HepG2 (cell line): ENCODE data around the gene NRIP2. TPM values are rescaled to one million over a fixed set of nuclear protein-coding genes. Genes with fewer than 3 reads are reported as not detected.

Source experiments
- JARID2 ChIP-seq: sonication (generic); formaldehyde crosslinking; IDR thresholded peaks from 2 replicates; pipeline ENCODE4 v1.8.1; 2023; ENCODE audit warnings: missing genetic modification reagents, inconsistent platforms; ENCODE audit not compliant: insufficient replicate concordance
- KAT2B ChIP-seq: fragments of 150-350 bp; IDR thresholded peaks from 2 replicates; pipeline ENCODE4 v1.6.1; 2014; ENCODE audit warnings: low read depth, low read length, borderline replicate concordance
- KDM5A ChIP-seq: fragments of 200-600 bp; sonication (generic); IDR thresholded peaks from 2 replicates; pipeline ENCODE4 v1.7.0; 2018; ENCODE audit warnings: antibody characterized with exemption, mild to moderate bottlenecking, low read length, borderline replicate concordance
- MBD4 ChIP-seq: IDR thresholded peaks from 2 replicates; pipeline ENCODE4 v1.6.1; 2012; ENCODE audit warnings: low read length, inconsistent platforms, borderline replicate concordance
- NFYB ChIP-seq: sonication (generic); formaldehyde crosslinking; IDR thresholded peaks from 2 replicates; pipeline ENCODE4 v1.4.0; 2020; ENCODE audit warnings: missing genetic modification reagents
- RAD21 ChIP-seq: fragments of 450-650 bp; formaldehyde crosslinking; IDR thresholded peaks from 2 replicates; pipeline ENCODE4 v1.5.0; 2020; ENCODE audit warnings: mild to moderate bottlenecking
- SYNCRIP ChIP-seq: fragments of 200-400 bp; formaldehyde crosslinking; IDR thresholded peaks from 2 replicates; pipeline ENCODE4 v1.6.1; 2018; ENCODE audit warnings: mild to moderate bottlenecking, low read depth, low read length; ENCODE audit not compliant: insufficient read depth
- YEATS2 ChIP-seq: sonication (generic); formaldehyde crosslinking; IDR thresholded peaks from 2 replicates; pipeline ENCODE4 v1.4.0; 2020; ENCODE audit warnings: missing genetic modification reagents, borderline replicate concordance
- ZNF121 ChIP-seq: sonication (generic); formaldehyde crosslinking; IDR thresholded peaks from 2 replicates; pipeline ENCODE4 v1.5.0; 2020; ENCODE audit warnings: mild to moderate bottlenecking, missing genetic modification reagents
- ZNF205 ChIP-seq: IDR thresholded peaks from 2 replicates; pipeline ENCODE4 v1.6.1; 2018; ENCODE audit warnings: missing biosample characterization, missing genetic modification reagents
- ZNF530 ChIP-seq: sonication (generic); formaldehyde crosslinking; IDR thresholded peaks from 2 replicates; pipeline ENCODE4 v1.5.0; 2020; ENCODE audit warnings: low read depth, mild to moderate bottlenecking, missing genetic modification reagents
- ZNF614 ChIP-seq: IDR thresholded peaks from 2 replicates; pipeline ENCODE4 v1.6.1; 2018; ENCODE audit warnings: missing biosample characterization, missing genetic modification reagents, inconsistent platforms, borderline replicate concordance
- ZNF773 ChIP-seq: sonication (generic); formaldehyde crosslinking; IDR thresholded peaks from 2 replicates; pipeline ENCODE4 v1.4.0; 2020; ENCODE audit warnings: missing genetic modification reagents, borderline replicate concordance
- ZNF782 ChIP-seq: sonication (generic); formaldehyde crosslinking; IDR thresholded peaks from 2 replicates; pipeline ENCODE4 v1.4.0; 2020; ENCODE audit warnings: missing genetic modification reagents, mild to moderate bottlenecking, borderline replicate concordance
- polyA plus RNA-seq, 8 experiments: library from polyadenylated mRNA; depleted of rRNA in 3 of 8; stranded (reverse) in 7 of 8; unstranded in 1 of 8; fragments of >200 nt; fragmentation: Illumina TruSeq in 4 of 8; extraction: Trizol in 4 of 8; gene quantifications; 2 replicates each; pipeline versions ENCODE4 v1.2.1 to v1.2.3, GENCODE V29; 2011 to 2016; ENCODE audit warnings: low read depth in 4 of 8, missing spikeins in 1 of 8, mixed read lengths in 1 of 8; ENCODE audit not compliant: insufficient read depth in 1 of 8
- total RNA-seq, 5 experiments: library from RNA; depleted of rRNA; stranded (reverse); fragments of >200 nt; fragmentation: Illumina TruSeq; extraction: Trizol; gene quantifications; 2 replicates each; pipeline ENCODE4 v1.2.3, GENCODE V29; 2016; ENCODE audit warnings: low read depth in 1 of 5
- TF ChIP-seq, protein P1 (sequence below): sonication (generic); formaldehyde crosslinking; IDR thresholded peaks from 2 replicates; pipeline ENCODE4 v1.5.0; 2020; ENCODE audit warnings: missing genetic modification reagents
- TF ChIP-seq, protein P2 (sequence below): sonication (generic); formaldehyde crosslinking; IDR thresholded peaks from 2 replicates; pipeline ENCODE4 v1.4.0; 2020; ENCODE audit warnings: missing genetic modification reagents, borderline replicate concordance
- TF ChIP-seq, protein P3 (sequence below): sonication (generic); formaldehyde crosslinking; conservative IDR thresholded peaks from 2 replicates; pipeline ENCODE4 v1.4.0; 2020; ENCODE audit warnings: mild to moderate bottlenecking, missing genetic modification reagents, moderate library complexity
- TF ChIP-seq, protein P4 (sequence below): IDR thresholded peaks from 2 replicates; pipeline ENCODE4 v1.6.1; 2018; ENCODE audit warnings: missing genetic modification reagents
- TF ChIP-seq, protein P5 (sequence below): fragments of 450-650 bp; IDR thresholded peaks from 2 replicates; pipeline ENCODE4 v1.6.1; 2016

NRIP2 gene
- total and polyA plus RNA-seq, 2 of the 13 experiments (the other 11 are each of a cell fraction or from before 2014, with no cell fraction given) = not detected

DNA sequence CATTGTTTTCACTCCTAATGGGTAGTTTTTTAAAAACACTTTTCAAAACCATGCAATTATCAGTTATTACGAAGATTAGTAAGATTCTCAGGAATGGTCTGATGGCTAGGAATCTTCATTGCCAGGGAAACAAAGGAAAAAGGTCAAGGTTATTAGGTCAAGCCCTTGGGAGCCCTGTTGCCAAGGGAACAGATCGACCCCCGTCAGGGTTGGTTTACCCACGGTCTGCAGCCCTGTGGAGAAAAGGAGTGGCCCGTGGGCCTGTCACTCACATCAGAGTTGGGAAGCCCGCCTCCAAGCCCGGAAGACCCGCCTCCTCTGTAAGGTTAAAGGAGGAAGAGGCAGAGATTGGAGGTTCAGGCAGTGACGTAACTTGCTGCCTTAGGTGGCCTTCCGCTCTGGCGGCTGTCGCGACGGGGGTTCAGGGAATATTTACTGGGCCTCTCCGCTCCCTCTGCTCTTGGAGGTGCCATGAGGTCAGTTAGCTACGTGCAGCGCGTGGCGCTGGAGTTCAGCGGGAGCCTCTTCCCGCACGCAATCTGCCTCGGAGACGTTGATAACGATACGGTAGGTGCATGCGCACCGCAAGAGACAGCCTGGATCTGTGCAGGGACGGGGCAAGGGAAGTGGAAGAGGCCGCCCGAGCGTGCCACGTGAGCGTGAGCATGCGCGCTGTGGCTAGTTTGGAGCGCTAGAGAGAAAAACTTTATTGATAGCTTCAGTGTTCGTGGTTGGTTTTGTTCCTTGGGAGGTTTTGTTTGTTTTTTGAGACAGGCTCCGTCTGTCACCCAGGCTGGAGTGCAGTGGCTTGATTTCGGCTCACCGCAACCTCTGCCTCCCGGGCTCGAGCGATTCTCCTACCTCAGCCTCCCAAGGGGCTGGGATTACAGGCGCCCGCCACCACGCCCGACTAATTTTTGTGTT lies 22.3 kb downstream of the NRIP2 start, which contains the start of gene ITFG2 (continued):
- TF ChIP-seq, protein P1, sequence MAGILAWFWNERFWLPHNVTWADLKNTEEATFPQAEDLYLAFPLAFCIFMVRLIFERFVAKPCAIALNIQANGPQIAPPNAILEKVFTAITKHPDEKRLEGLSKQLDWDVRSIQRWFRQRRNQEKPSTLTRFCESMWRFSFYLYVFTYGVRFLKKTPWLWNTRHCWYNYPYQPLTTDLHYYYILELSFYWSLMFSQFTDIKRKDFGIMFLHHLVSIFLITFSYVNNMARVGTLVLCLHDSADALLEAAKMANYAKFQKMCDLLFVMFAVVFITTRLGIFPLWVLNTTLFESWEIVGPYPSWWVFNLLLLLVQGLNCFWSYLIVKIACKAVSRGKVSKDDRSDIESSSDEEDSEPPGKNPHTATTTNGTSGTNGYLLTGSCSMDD (CRISPR knock-in tag) = no peak
- TF ChIP-seq, protein P2, sequence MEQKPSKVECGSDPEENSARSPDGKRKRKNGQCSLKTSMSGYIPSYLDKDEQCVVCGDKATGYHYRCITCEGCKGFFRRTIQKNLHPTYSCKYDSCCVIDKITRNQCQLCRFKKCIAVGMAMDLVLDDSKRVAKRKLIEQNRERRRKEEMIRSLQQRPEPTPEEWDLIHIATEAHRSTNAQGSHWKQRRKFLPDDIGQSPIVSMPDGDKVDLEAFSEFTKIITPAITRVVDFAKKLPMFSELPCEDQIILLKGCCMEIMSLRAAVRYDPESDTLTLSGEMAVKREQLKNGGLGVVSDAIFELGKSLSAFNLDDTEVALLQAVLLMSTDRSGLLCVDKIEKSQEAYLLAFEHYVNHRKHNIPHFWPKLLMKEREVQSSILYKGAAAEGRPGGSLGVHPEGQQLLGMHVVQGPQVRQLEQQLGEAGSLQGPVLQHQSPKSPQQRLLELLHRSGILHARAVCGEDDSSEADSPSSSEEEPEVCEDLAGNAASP (CRISPR knock-in tag) = peak; percentile 79; the same call in 1 of the 2 replicates
- 0 out of 2 replicates have a peak, but pooled peaks have one; percentile 43 for TF ChIP-seq ZNF773 (CRISPR knock-in tag)
- TF ChIP-seq KAT2B = no peak
- TF ChIP-seq, protein P3, sequence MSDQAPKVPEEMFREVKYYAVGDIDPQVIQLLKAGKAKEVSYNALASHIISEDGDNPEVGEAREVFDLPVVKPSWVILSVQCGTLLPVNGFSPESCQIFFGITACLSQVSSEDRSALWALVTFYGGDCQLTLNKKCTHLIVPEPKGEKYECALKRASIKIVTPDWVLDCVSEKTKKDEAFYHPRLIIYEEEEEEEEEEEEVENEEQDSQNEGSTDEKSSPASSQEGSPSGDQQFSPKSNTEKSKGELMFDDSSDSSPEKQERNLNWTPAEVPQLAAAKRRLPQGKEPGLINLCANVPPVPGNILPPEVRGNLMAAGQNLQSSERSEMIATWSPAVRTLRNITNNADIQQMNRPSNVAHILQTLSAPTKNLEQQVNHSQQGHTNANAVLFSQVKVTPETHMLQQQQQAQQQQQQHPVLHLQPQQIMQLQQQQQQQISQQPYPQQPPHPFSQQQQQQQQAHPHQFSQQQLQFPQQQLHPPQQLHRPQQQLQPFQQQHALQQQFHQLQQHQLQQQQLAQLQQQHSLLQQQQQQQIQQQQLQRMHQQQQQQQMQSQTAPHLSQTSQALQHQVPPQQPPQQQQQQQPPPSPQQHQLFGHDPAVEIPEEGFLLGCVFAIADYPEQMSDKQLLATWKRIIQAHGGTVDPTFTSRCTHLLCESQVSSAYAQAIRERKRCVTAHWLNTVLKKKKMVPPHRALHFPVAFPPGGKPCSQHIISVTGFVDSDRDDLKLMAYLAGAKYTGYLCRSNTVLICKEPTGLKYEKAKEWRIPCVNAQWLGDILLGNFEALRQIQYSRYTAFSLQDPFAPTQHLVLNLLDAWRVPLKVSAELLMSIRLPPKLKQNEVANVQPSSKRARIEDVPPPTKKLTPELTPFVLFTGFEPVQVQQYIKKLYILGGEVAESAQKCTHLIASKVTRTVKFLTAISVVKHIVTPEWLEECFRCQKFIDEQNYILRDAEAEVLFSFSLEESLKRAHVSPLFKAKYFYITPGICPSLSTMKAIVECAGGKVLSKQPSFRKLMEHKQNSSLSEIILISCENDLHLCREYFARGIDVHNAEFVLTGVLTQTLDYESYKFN (CRISPR knock-in tag) = peak; percentile 50; the same call in 1 of the 2 replicates
- no peak; the same call in 1 of the 2 replicates for TF ChIP-seq ZNF205 (CRISPR knock-in tag)
- peak; percentile 85; the same call in 1 of the 2 replicates for TF ChIP-seq ZNF614 (CRISPR knock-in tag)
- peak; percentile 91 for TF ChIP-seq ZNF782 (CRISPR knock-in tag)
- TF ChIP-seq KDM5A = peak; percentile 93; the same call in 1 of the 2 replicates
- peak; percentile 89 for TF ChIP-seq NFYB
- TF ChIP-seq ZNF121 (CRISPR knock-in tag) = peak; percentile 54; the same call in 1 of the 2 replicates
- TF ChIP-seq YEATS2 (CRISPR knock-in tag) = peak; percentile 97
- TF ChIP-seq MBD4 = no peak
- no peak for TF ChIP-seq SYNCRIP
- TF ChIP-seq RAD21 = peak; percentile 55
- no peak for TF ChIP-seq ZNF530 (CRISPR knock-in tag)
- TF ChIP-seq, protein P4, sequence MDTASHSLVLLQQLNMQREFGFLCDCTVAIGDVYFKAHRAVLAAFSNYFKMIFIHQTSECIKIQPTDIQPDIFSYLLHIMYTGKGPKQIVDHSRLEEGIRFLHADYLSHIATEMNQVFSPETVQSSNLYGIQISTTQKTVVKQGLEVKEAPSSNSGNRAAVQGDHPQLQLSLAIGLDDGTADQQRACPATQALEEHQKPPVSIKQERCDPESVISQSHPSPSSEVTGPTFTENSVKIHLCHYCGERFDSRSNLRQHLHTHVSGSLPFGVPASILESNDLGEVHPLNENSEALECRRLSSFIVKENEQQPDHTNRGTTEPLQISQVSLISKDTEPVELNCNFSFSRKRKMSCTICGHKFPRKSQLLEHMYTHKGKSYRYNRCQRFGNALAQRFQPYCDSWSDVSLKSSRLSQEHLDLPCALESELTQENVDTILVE = no peak; the same call in 1 of the 2 replicates
- no peak for TF ChIP-seq JARID2 (CRISPR knock-in tag)
- TF ChIP-seq, protein P5, sequence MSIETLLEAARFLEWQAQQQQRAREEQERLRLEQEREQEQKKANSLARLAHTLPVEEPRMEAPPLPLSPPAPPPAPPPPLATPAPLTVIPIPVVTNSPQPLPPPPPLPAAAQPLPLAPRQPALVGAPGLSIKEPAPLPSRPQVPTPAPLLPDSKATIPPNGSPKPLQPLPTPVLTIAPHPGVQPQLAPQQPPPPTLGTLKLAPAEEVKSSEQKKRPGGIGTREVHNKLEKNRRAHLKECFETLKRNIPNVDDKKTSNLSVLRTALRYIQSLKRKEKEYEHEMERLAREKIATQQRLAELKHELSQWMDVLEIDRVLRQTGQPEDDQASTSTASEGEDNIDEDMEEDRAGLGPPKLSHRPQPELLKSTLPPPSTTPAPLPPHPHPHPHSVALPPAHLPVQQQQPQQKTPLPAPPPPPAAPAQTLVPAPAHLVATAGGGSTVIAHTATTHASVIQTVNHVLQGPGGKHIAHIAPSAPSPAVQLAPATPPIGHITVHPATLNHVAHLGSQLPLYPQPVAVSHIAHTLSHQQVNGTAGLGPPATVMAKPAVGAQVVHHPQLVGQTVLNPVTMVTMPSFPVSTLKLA = peak; percentile 75
